Gastroesophageal sphincter (tissue), 4 donors: ENCODE data around the gene GOLIM4. TPM values are rescaled to one million over a fixed set of nuclear protein-coding genes. Genes with fewer than 3 reads are reported as not detected.

ENCODE experiments used
- ATAC-seq: fragments of 150-250 bp; one replicate; pipeline ENCODE4 v1.9.1; 2016; ENCODE audit warnings: mild to moderate bottlenecking, moderate library complexity
- H3K27ac ChIP-seq, 4 donors: fragments of 200-600 bp; sonication (generic) in 3 of 4; 1 replicate in 3 of 4; 2 replicates in 1 of 4; pipeline ENCODE4 v1.5.1; 2016 to 2019
- H3K27me3 ChIP-seq: fragments of 200-600 bp; sonication (generic); one replicate; pipeline ENCODE4 v1.5.1; 2019
- H3K36me3 ChIP-seq, 2 donors: fragments of 200-600 bp; sonication (generic); one replicate each; pipeline ENCODE4 v1.5.1; 2019; ENCODE audit warnings: control low read depth in 1 of 2
- H3K4me1 ChIP-seq, 3 donors: fragments of 200-600 bp; sonication (generic); 1 replicate in 2 of 3; 2 replicates in 1 of 3; pipeline ENCODE4 v1.5.1; 2016 to 2019; ENCODE audit warnings: control low read depth in 2 of 3
- H3K4me3 ChIP-seq, 2 donors: fragments of 200-600 bp; sonication (generic); one replicate each; pipeline ENCODE4 v1.5.1; 2019; ENCODE audit warnings: mild to moderate bottlenecking in 1 of 2, moderate library complexity in 1 of 2
- H3K9me3 ChIP-seq, 3 donors: fragments of 200-600 bp; sonication (generic); one replicate each; pipeline ENCODE4 v1.5.1; 2017 to 2019; ENCODE audit warnings: control low read depth in 2 of 3
- CTCF ChIP-seq, 4 experiments: fragments of 200-600 bp in 2 of 4; fragments of 450-650 bp in 2 of 4; sonication (generic) in 1 of 4; IDR thresholded peaks; one replicate each; pipeline ENCODE4 v1.5.1; 2017 to 2019; ENCODE audit warnings: antibody characterized with exemption in 4 of 4, mild to moderate bottlenecking in 2 of 4, moderate library complexity in 2 of 4
- EP300 ChIP-seq: sonication (generic); formaldehyde crosslinking; IDR thresholded peaks from one replicate; pipeline ENCODE4 v1.6.1; 2017; ENCODE audit warnings: antibody characterized with exemption, mild to moderate bottlenecking
- POLR2A ChIP-seq, 2 donors: fragments of 450-650 bp; IDR thresholded peaks; one replicate each; pipeline ENCODE4 v1.6.1; 2017; ENCODE audit warnings: antibody characterized with exemption in 2 of 2, mild to moderate bottlenecking in 2 of 2, moderate library complexity in 1 of 2
- POLR2AphosphoS5 ChIP-seq: sonication (generic); formaldehyde crosslinking; IDR thresholded peaks from one replicate; pipeline ENCODE4 v1.6.1; 2017; ENCODE audit warnings: antibody characterized with exemption
- WGBS, 2 donors: methylation state at CpG; one replicate each; pipeline ENCODE4 v1.1.5; 2018; ENCODE audit warnings: low coverage in 1 of 2; 5-methylcytosine and 5-hydroxymethylcytosine counted together
- total RNA-seq, 4 donors: library from RNA; depleted of rRNA; stranded (reverse); fragments of >200 nt; gene quantifications; one replicate each; pipeline ENCODE4 v1.1.0, GENCODE V29; 2016

The GOLIM4 gene
- total RNA-seq, 4 donors from 2014 or later, result 41.8 to 49.3 (median 47.8) TPM

DNA sequence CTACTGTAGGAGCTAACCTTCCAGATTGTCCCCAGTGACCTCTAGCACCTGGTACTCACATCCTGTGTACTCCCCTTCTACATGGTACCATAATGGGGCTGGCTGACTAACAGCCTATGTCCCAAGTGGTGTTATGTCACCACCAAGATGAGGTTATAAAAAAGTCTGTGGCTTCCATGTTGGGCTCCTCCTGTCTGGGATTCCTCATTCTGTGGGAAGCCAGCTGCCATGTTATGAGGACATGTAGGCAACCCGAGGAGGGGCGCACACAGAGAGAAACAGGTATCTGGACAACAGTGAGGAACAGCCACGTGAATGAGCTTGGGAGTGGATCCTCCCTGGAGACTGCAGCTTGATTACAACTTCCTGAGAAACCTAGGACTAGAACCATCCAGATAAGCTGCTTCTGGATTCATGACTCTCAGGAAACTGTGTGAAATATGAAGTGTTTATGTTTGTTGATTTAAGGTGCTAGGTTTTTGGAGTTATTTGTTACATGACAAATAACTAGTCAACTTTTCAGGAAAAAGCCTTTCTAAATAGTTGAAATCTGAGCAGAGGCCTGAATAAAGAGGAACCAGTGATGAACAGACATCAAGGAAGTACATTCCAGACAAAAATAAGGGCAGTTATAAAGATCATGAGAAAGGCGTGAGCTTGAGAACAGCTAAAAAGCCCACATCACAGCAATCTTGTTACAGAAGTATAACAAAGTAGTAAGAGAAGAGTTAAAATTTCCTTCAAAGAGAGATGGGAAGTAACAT, 21.7 kb downstream of the GOLIM4 start:
- H3K4me3 ChIP-seq, result no peak overlapping the region
- ATAC-seq, result no peak
- no peak for TF ChIP-seq EP300
- no peak for TF ChIP-seq POLR2A (IDR thresholded peaks at IDR 0.05)
- no peak for TF ChIP-seq POLR2AphosphoS5
- no peak for TF ChIP-seq CTCF (IDR thresholded peaks at IDR 0.05)
- H3K9me3 ChIP-seq, result no peaks in the 10 kb centered on the region
- no peaks in the 10 kb centered on the region for H3K27me3 ChIP-seq
- no peaks in the 10 kb centered on the region for H3K36me3 ChIP-seq
- WGBS, 2 donors, result 76 to 100% methylated on average over 1 to 4 of the region's 4 CpGs
- H3K27ac ChIP-seq, result no peak overlapping the region
- peaks cover 0 to 40% (median 9%) of the 10 kb centered on the region in 3 donors for H3K4me1 ChIP-seq

DNA sequence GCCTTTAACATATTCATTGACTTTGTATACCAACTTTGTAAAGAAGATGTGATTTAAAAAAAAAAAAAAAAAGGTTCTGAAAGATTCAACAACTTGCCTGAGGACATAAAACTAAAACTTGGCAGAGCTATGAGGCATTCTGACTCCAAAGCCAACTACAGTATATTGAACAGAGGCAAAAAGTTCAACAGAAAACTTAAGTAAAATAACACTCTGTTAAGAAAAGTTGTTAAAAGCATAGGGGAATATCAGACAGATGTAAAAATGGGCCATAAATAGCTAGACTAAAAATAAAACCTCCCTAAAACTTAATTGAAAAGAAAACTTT, 23.4 kb downstream of the GOLIM4 start:
- Histone ChIP-seq H3K4me1 (peaks cover 0 to 33% (median 5%) of the 10 kb centered on the region in 3 donors), H3K9me3 (no peaks in the 10 kb centered on the region), H3K27me3 (no peaks in the 10 kb centered on the region), H3K27ac (no peak overlapping the region), H3K36me3 (no peaks in the 10 kb centered on the region), H3K4me3 (no peak overlapping the region)
- no peak for ATAC-seq
- no peak for TF ChIP-seq EP300
- TF ChIP-seq CTCF (IDR thresholded peaks at IDR 0.05), result no peak
- no peak for TF ChIP-seq POLR2A (IDR thresholded peaks at IDR 0.05)
- TF ChIP-seq POLR2AphosphoS5, result no peak

GRCh38 chr3:168071591-168072322, 24.0 kb downstream of the GOLIM4 start:
- H3K9me3 ChIP-seq, result no peaks in the 10 kb centered on the region
- TF ChIP-seq EP300 (no peak), POLR2A (IDR thresholded peaks at IDR 0.05) (no peak), POLR2AphosphoS5 (no peak), CTCF (IDR thresholded peaks at IDR 0.05) (no peak)
- no peak overlapping the region for H3K4me3 ChIP-seq
- peak; percentile 51 for ATAC-seq
- H3K27ac ChIP-seq, result peak overlapping the region in 2 of 4 donors; percentile 15
- peaks cover 0 to 33% (median 5%) of the 10 kb centered on the region in 3 donors for H3K4me1 ChIP-seq
- no peaks in the 10 kb centered on the region for H3K36me3 ChIP-seq
- H3K27me3 ChIP-seq, result no peaks in the 10 kb centered on the region
- WGBS, 2 donors, result 50 to 74% methylated on average over 6 of the region's 8 CpGs

GRCh38 chr3:168070919-168071318, 24.8 kb downstream of the GOLIM4 start:
- WGBS, 2 donors, result 46 to 60% methylated on average over 2 of the region's 2 CpGs
- Histone ChIP-seq H3K4me3 (no peak overlapping the region), H3K4me1 (peaks cover 0 to 37% (median 5%) of the 10 kb centered on the region in 3 donors), H3K27ac (no peak overlapping the region), H3K36me3 (no peaks in the 10 kb centered on the region), H3K9me3 (no peaks in the 10 kb centered on the region), H3K27me3 (no peaks in the 10 kb centered on the region)
- TF ChIP-seq POLR2A (IDR thresholded peaks at IDR 0.05) (no peak), CTCF (IDR thresholded peaks at IDR 0.05) (no peak), EP300 (no peak), POLR2AphosphoS5 (no peak)
- no peak for ATAC-seq

DNA sequence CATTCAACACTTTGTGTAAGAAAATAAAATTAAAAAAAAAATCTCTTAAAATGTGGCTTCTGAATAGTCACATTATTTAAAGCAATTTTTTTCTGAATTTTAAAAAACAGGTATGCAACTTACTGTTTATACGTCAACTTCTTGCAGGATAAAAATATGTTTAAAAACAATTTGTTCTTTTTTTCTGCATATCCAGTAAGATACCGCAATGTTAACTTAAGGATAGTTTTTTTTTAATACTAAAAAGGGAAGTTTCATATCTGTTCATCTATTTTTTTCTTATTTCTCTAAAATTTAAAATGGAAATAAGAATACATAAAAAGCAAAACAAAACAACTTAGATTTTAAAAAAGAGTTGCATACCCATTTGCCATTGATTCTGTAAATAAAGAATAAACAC, 27.4 kb downstream of the GOLIM4 start:
- Histone ChIP-seq H3K27me3 (no peaks in the 10 kb centered on the region), H3K36me3 (no peaks in the 10 kb centered on the region), H3K9me3 (no peaks in the 10 kb centered on the region), H3K27ac (no peak overlapping the region), H3K4me3 (no peak overlapping the region), H3K4me1 (peaks cover 2 to 49% (median 8%) of the 10 kb centered on the region in 3 donors)
- 91 to 92% methylated on average over 2 of the region's 2 CpGs for WGBS, 2 donors
- TF ChIP-seq EP300 (no peak), CTCF (IDR thresholded peaks at IDR 0.05) (no peak), POLR2A (IDR thresholded peaks at IDR 0.05) (no peak)
- no peak for ATAC-seq
